ENCODE results near the gene DNAH6. TPM values are rescaled to one million over a fixed set of nuclear protein-coding genes. Genes with fewer than 3 reads are reported as not detected.

The DNAH6 gene
- total and polyA plus RNA-seq, 4 donors, result 1.9 to 16.9 (median 8.5) TPM

DNA sequence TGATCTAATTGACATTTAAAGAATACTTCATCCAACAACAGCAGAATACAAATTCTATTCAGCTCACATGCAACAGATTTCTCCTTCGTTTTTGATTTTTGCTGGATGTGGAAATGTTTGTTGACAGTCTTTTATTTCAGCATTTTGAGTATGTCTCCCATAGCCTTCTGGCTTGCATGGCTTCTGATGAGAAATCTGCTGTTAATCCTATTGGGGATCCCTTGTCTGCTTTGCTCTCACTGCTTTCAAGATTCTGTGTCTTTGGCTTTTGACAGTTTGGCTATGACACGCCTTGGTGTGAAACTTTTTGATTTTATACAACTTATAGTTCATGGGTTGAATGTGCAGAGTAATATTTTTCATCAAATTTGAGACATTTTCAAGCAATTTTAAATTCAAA lies 319.9 kb downstream of the DNAH6 start:
- H3K36me3 ChIP-seq (ENCODE audit: control insufficient read depth in 4 of 4, insufficient read depth in 4 of 4, low read length in 4 of 4), result peaks cover 0 to 2% (median 0%) of the 10 kb centered on the region in 4 donors
- no peaks in the 10 kb centered on the region for H3K4me1 ChIP-seq (ENCODE audit: control insufficient read depth in 5 of 5, insufficient read depth in 5 of 5, low read length in 5 of 5)
- no peak overlapping the region for H3K9ac ChIP-seq (ENCODE audit: insufficient read depth in 1 of 2, low read length in 2 of 2)
- no peak overlapping the region for H3K27ac ChIP-seq (ENCODE audit: low read depth in 1 of 2, low read length in 1 of 2)
- H3K4me3 ChIP-seq, result no peak overlapping the region
- no peaks in the 10 kb centered on the region for H3K27me3 ChIP-seq (ENCODE audit: control insufficient read depth in 3 of 3, insufficient read depth in 3 of 3, low read length in 2 of 3)
- ATAC-seq (ENCODE audit: insufficient read depth, low FRiP score) (no peak), DNase-seq (no peak)
- 86 to 94% methylated on average over 2 of the region's 2 CpGs for WGBS, 2 donors
- H3K9me3 ChIP-seq (ENCODE audit: control insufficient read depth in 4 of 4, insufficient read depth in 3 of 4, low read length in 3 of 4), result peaks cover 0 to 4% (median 2%) of the 10 kb centered on the region in 4 donors
- TF ChIP-seq, protein P1, sequence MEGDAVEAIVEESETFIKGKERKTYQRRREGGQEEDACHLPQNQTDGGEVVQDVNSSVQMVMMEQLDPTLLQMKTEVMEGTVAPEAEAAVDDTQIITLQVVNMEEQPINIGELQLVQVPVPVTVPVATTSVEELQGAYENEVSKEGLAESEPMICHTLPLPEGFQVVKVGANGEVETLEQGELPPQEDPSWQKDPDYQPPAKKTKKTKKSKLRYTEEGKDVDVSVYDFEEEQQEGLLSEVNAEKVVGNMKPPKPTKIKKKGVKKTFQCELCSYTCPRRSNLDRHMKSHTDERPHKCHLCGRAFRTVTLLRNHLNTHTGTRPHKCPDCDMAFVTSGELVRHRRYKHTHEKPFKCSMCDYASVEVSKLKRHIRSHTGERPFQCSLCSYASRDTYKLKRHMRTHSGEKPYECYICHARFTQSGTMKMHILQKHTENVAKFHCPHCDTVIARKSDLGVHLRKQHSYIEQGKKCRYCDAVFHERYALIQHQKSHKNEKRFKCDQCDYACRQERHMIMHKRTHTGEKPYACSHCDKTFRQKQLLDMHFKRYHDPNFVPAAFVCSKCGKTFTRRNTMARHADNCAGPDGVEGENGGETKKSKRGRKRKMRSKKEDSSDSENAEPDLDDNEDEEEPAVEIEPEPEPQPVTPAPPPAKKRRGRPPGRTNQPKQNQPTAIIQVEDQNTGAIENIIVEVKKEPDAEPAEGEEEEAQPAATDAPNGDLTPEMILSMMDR (IDR thresholded peaks at IDR 0.05; ENCODE audit: control extremely low read depth, extremely low read depth), result no peak

GRCh38 chr2:84838434-84839145 lies 322.3 kb downstream of the DNAH6 start:
- Histone ChIP-seq H3K4me3 (no peak overlapping the region), H3K27me3 (ENCODE audit: control insufficient read depth in 3 of 3, insufficient read depth in 3 of 3, low read length in 2 of 3) (no peaks in the 10 kb centered on the region), H3K9ac (ENCODE audit: insufficient read depth in 1 of 2, low read length in 2 of 2) (no peak overlapping the region), H3K4me1 (ENCODE audit: control insufficient read depth in 5 of 5, insufficient read depth in 5 of 5, low read length in 5 of 5) (no peaks in the 10 kb centered on the region), H3K9me3 (ENCODE audit: control insufficient read depth in 4 of 4, insufficient read depth in 3 of 4, low read length in 3 of 4) (peaks cover 0 to 4% (median 2%) of the 10 kb centered on the region in 4 donors), H3K27ac (ENCODE audit: low read depth in 1 of 2, low read length in 1 of 2) (no peak overlapping the region), H3K36me3 (ENCODE audit: control insufficient read depth in 4 of 4, insufficient read depth in 4 of 4, low read length in 4 of 4) (peaks cover 0 to 2% (median 0%) of the 10 kb centered on the region in 4 donors)
- TF ChIP-seq, protein P1 (IDR thresholded peaks at IDR 0.05; ENCODE audit: control extremely low read depth, extremely low read depth), result no peak
- no peak for DNase-seq
- no peak for ATAC-seq (ENCODE audit: insufficient read depth, low FRiP score)
- WGBS, 2 donors, result 85 to 87% methylated on average over 2 of the region's 2 CpGs

- H3K4me1 ChIP-seq (ENCODE audit: control insufficient read depth in 5 of 5, insufficient read depth in 5 of 5, low read length in 5 of 5), result no peaks in the 10 kb centered on the region
- no peak overlapping the region for H3K9ac ChIP-seq (ENCODE audit: insufficient read depth in 1 of 2, low read length in 2 of 2)
- ATAC-seq (ENCODE audit: insufficient read depth, low FRiP score) (no peak), DNase-seq (no peak)
- H3K27me3 ChIP-seq (ENCODE audit: control insufficient read depth in 3 of 3, insufficient read depth in 3 of 3, low read length in 2 of 3), result no peaks in the 10 kb centered on the region
- peaks cover 0 to 2% (median 0%) of the 10 kb centered on the region in 4 donors for H3K36me3 ChIP-seq (ENCODE audit: control insufficient read depth in 4 of 4, insufficient read depth in 4 of 4, low read length in 4 of 4)
- peaks cover 0 to 4% (median under 1%) of the 10 kb centered on the region in 4 donors for H3K9me3 ChIP-seq (ENCODE audit: control insufficient read depth in 4 of 4, insufficient read depth in 3 of 4, low read length in 3 of 4)
- TF ChIP-seq, protein P1 (IDR thresholded peaks at IDR 0.05; ENCODE audit: control extremely low read depth, extremely low read depth), result no peak
- 92% methylated on average over 4 of the region's 4 CpGs for WGBS, 2 donors
- H3K27ac ChIP-seq (ENCODE audit: low read depth in 1 of 2, low read length in 1 of 2), result no peak overlapping the region
- no peak overlapping the region for H3K4me3 ChIP-seq
Observed at GRCh38 chr2:84839851-84840250, 323.6 kb downstream of the DNAH6 start.
